GM12875 (cell line): ENCODE data around the gene MKRN2OS.

Experiments used
- H3K4me3 ChIP-seq: one replicate; pipeline ENCODE4 v1.5.1; 2011; ENCODE audit warnings: low read depth, low read length, control low read depth
- TF ChIP-seq, protein P1 (sequence below): IDR thresholded peaks from 2 replicates; pipeline ENCODE4 v1.5.1; 2011; ENCODE audit warnings: low read depth, mild to moderate bottlenecking, control low read depth, inconsistent platforms, low read length, moderate library complexity, borderline replicate concordance; ENCODE audit not compliant: insufficient read depth

MKRN2OS gene

DNA sequence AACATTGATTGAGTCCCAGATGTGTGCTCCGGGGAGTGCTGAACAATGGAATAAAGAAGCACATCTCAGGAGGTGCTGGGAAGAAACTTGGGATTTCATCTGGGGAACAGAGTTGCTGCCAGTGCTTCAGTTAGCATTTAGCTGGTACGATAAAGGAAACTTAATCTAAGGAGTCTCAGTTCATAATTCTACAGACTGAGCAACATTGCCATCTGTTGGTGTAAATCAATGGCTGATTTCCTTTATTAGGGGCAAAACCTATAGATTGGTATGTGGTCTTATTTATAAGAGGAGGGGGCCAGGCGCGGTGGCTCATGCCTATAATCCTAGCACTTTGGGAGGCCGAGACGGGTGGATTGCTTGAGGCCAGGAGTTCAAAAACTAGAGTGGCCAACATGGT lies 8.9 kb downstream of the MKRN2OS start:
- TF ChIP-seq, protein P1, sequence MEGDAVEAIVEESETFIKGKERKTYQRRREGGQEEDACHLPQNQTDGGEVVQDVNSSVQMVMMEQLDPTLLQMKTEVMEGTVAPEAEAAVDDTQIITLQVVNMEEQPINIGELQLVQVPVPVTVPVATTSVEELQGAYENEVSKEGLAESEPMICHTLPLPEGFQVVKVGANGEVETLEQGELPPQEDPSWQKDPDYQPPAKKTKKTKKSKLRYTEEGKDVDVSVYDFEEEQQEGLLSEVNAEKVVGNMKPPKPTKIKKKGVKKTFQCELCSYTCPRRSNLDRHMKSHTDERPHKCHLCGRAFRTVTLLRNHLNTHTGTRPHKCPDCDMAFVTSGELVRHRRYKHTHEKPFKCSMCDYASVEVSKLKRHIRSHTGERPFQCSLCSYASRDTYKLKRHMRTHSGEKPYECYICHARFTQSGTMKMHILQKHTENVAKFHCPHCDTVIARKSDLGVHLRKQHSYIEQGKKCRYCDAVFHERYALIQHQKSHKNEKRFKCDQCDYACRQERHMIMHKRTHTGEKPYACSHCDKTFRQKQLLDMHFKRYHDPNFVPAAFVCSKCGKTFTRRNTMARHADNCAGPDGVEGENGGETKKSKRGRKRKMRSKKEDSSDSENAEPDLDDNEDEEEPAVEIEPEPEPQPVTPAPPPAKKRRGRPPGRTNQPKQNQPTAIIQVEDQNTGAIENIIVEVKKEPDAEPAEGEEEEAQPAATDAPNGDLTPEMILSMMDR: no peak
- no peak overlapping the region for H3K4me3 ChIP-seq

DNA sequence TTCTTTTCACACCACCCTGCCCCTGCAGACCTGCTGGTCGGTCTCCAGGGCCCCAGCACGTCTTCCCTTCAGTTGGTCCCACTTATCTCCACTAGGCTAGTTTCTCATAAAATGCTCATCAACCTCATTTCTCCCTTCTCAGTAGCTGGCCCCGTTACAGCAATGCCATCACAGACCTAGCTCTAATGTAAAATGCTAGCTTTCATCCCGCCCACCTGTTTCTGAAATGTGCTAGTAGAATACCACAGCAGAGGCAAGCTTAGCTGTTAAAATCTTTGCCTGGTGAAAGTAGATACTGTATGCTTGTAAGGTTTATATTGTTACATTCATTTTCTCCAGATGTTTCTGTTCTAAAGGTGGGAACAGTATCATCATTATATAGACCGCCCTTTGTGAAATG lies 13.1 kb downstream of the MKRN2OS start:
- TF ChIP-seq, protein P1: no peak
- no peak overlapping the region for H3K4me3 ChIP-seq

DNA sequence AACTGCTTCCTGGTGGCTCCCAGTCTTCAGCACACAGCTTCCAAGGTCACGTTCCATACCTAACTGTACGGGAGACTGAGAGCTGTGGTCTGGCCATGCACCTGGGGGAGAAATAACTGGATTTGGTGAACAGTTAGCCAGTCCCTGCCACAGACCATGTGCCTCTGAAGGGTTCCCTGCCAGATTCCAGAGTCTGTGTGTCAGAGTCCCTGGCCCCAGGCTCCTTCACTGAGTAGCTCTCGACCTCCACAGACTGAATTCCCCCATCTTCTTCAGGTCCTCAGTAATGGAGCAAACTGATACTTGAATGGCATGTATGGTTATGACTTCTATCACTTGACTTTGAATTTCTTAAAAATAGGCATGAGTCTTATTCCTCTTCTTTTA lies 17.5 kb downstream of the MKRN2OS start:
- no peak overlapping the region for H3K4me3 ChIP-seq
- TF ChIP-seq, protein P1: no peak

DNA sequence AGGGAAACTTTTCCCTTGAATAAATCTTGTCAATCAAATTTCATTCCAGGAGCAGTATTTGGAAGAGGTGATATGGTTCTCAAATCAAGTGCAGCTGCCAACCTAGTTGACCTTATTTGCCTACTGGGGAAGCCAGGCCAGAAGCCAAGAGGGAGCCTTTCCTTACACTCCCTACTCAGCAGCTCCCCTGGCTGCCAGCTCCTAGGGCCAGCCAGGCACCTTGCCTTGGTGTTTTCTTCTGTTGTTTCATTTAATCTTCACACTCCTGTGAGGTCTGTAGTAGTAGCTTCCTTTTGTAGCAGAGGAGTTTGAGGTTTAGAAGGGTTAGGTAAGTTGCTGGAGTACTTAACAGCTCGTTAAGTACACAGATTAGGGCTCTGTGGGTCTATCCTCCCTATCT lies 22.6 kb downstream of the MKRN2OS start:
- H3K4me3 ChIP-seq: no peak overlapping the region
- TF ChIP-seq, protein P1: no peak

DNA sequence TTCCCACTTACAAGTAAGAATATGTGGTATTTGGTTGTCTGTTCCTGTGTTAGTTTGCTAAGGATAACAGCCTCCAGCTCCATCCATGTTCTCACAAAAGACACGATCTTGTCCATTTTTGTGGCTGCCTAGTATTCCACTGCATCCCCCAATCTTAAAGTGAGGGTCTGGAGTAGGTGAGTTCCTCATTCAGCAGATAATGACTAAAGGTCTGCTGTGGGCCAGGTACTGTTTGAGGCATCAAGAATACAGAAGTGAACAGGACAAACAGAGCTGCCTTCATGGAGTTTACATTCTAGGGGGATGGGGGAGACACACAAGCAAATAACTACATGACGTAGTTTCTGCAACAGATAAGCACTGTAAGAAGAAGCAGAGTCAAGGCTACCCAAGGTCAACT lies 24.3 kb downstream of the MKRN2OS start:
- H3K4me3 ChIP-seq: no peak overlapping the region
- TF ChIP-seq, protein P1: no peak

DNA sequence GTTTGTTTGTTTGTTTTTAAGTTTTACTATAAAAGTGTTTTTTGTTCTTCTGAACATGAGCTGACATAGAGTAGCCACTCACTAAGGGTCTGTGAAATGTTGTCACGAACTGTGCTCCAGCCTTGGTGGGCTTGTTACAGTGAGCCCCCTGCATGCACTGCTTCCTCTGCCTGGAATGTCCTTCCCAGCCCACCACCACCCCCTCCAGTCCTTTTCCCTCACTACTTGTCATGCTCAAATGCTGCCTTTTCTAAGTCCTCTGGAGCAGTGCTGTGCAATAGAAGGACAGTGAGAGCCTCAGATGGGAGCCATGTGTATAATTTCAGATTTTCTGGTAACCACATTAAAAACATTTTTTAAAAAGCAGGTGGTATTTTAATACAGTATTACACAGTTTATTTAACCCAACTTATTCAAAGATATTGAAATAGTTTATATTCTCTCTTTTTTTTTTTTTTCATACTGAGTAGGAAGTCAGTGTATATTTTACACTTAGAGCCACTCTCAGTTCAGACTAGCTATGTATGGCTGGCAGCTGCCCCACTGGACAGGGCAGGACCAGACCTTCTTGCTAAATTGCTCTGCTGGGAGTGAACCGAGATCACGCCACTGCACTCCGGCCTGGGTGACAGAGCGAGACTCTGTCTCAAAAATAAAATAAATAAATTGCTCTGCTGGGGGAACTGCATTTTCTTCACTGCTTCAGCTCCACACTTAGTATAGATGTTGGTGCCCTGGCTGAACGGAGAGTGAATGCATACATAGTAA lies 26.9 kb downstream of the MKRN2OS start:
- TF ChIP-seq, protein P1: no peak
- H3K4me3 ChIP-seq: no peak overlapping the region

DNA sequence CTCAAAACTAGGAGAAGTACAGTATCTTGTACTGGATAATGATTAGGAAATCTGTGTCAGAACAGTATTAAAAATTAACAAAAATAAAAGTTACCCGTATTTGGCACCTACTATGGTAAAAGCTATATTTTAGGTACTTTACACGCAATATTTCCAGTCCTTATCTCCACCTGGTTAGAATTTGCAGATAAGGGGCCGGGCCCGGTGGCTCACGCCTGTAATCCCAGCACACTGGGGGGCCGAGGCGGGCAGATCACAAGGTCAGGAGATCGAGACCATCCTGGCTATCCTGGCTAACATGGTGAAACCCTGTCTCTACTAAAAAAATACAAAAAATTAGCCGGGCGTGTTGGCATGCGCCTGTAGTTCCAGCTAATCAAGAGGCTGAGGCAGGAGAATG lies 28.4 kb downstream of the MKRN2OS start:
- no peak overlapping the region for H3K4me3 ChIP-seq
- TF ChIP-seq, protein P1: no peak
